GM18526 (cell line): Measurements from ENCODE around the gene ADAMTS2.

Source experiments
- POLR2A ChIP-seq: IDR thresholded peaks from 3 replicates; pipeline ENCODE4 v1.6.1; 2011; ENCODE audit not compliant: insufficient read length; ENCODE audit errors: extremely low read depth

The ADAMTS2 gene

DNA sequence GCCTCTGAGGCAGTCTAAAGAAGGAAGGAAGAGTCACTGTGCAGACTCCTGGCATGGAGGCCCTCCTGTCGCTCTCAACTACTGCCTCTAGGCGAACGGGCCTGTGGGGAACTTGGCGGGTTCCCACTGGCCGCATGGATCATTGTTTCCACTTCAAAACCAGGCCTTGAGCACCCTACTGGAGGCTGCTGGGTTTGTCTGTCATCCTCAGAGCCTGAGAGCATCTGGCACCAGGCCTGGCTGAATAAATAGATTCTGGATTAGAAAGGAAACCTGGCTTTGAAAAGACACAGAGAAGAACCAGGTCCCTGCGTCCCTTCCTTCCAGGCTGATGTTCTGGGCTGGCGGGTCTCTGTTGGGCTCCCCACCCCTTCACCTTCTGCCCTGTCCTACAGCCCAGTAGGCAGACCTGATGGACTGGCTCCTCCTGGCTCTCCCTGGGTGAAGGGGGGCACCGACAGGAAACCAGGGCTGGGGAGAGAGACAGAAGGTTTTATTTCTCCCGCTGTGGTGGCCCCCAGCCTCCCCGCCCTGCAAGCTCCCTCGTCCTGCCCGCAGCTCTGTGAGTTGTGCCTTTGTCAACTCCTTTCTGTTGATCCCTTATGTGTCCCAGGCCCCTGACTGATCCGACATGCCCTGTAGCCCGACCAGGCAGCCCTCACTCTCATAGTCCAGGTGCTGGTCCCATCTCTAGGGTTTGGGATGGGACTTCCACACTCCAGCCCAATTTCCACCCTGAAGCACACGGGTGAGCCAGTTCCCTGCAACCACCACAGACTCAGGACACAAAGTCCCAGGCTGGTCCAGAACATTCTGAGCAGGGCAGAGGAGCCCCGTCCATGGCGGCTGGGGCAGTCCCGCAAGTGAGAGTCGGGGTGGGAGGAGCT, 50.1 kb downstream of the ADAMTS2 start:
- TF ChIP-seq POLR2A, result no peak

- no peak for TF ChIP-seq POLR2A
Measured at GRCh38 chr5:179294131-179294780, 51.0 kb downstream of the ADAMTS2 start.

DNA sequence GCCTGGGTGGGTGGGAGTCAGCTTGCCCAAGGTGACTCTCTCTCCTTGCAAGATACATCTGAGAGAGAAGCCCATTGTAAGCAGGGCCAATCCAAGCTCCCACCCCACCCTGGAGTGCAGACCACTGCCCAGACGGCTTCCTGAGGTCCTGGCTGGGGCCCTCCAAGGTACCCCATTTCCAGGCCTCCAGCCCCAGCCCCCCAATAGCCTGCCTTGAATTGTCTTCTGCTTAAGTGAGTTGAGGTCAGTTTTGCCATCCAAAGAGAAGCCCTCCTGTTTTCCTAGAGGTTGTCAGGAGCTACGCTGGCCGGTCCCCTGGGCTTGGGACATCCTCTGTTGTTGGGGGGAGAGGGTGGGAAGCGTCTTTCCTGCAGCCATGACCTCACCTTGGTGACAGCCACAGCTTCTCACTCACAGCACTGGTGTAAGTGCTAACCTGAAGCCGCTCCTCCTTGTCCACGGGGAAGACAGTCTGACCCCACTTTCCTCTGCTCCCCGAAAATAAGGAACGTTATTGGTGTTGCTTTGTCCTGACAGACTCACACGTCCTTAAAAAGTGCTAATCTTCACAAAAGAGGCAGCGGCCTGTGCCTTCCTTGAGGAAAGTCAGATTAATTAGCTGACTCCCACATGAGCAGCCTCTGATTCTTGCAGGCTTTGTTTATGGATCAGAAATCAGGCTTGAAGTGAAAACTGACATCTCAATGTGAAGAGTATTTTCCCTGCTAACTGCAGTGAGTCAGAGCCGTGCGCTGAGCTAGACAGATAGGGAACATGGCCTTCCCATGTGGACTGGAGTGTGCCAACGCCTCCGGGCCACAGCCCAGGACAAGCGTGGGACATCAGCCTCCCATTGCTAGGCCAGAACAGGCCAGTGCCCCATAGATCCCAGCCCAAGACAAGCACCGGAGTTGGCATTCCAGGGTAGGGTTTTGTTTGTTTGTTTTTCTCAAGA, 52.3 kb downstream of the ADAMTS2 start:
- no peak for TF ChIP-seq POLR2A

- no peak for TF ChIP-seq POLR2A
Measured at GRCh38 chr5:179292202-179292601, 53.1 kb downstream of the ADAMTS2 start.

GRCh38 chr5:179290681-179291540, 54.4 kb downstream of the ADAMTS2 start:
- TF ChIP-seq POLR2A, result no peak

- TF ChIP-seq POLR2A, result no peak
Measured at GRCh38 chr5:179289756-179290385, 55.4 kb downstream of the ADAMTS2 start.

- no peak for TF ChIP-seq POLR2A
Measured at GRCh38 chr5:179288809-179289185, 56.5 kb downstream of the ADAMTS2 start.

- TF ChIP-seq POLR2A, result no peak
Measured at GRCh38 chr5:179288101-179288808, 57.0 kb downstream of the ADAMTS2 start.

DNA sequence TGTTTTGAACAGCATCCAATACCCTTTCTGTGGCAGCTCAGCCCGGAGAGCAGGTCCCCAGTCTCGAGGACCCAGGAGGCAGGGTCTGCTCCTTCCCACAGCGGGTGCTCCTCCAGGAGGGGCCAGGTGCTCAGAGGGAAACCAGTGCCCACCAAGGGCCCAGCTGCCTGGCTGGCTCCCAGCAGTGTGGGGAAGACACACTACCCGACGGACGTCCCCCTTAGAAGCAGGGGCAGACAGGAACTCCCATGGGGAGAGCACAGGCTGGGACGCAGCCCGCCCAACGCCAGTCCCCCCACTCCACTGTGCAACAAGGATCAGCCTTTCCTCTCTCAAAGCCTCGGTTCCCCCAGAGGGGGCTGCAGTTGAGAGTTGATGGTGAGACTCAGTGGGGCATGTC, 57.6 kb downstream of the ADAMTS2 start:
- TF ChIP-seq POLR2A, result no peak

GRCh38 chr5:179287071-179287470, 58.2 kb downstream of the ADAMTS2 start:
- no peak for TF ChIP-seq POLR2A

GRCh38 chr5:179284751-179285631, 60.3 kb downstream of the ADAMTS2 start:
- no peak for TF ChIP-seq POLR2A

- no peak for TF ChIP-seq POLR2A
Measured at GRCh38 chr5:179281694-179282093, 63.6 kb downstream of the ADAMTS2 start.
